Measurements from ENCODE around the gene LRMDA. TPM values are rescaled to one million over a fixed set of nuclear protein-coding genes. Genes with fewer than 3 reads are reported as not detected.

LRMDA gene
- total RNA-seq, 1 donor from 2014 or later: not detected

DNA sequence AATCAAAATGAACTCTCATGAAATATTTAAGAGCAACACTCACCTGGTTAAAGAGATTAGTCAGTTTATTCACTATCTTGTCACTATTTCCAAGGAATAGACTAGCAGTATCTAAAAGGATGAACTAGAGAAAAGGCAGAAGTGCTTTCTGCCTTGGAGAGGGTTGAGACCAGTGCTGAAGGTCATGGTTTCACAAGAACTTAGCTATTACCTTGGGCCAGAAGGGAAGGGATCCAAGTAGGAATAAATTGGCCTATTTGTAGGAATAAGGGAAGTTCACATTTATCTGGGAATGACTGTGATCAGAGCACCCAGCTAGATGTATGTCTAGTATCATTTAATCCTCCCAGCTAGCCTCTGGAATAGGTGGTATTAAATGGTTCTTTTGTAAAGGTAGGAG lies 347.2 kb downstream of the LRMDA start:
- Mint-ChIP-seq H3K36me3 (ENCODE audit: low read depth) (no peaks in the 10 kb centered on the region), H3K4me3 (no peak overlapping the region), H3K27ac (no peak overlapping the region), H3K27me3 (peaks cover 7% of the 10 kb centered on the region), H3K9me3 (peaks cover 1% of the 10 kb centered on the region), H3K4me1 (no peaks in the 10 kb centered on the region)
- DNase-seq: no peak
- intact Hi-C loops (cut with micrococcal nuclease): no loop called here

DNA sequence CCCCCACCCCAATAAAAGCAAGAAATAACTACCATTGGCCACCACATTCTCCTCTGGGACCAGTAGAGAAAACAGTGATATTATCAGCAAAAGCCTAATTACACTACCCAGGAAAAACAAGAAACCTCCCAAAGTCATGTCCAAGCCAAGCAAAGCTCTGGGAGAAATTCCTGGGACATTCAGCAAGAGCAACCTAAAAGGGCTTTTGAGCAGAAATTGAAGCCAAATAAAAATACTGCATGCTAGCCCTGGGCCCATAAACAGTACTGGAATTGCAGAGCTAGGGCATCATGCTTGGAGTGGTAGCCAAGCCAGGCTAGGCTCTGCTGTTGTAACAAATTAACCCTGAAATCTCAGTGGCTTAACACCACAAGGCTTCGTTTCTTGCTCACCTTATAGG lies 347.9 kb downstream of the LRMDA start:
- no peaks in the 10 kb centered on the region for H3K36me3 Mint-ChIP-seq (ENCODE audit: low read depth)
- H3K4me3 Mint-ChIP-seq: no peak overlapping the region
- H3K27me3 Mint-ChIP-seq: peaks cover 7% of the 10 kb centered on the region
- intact Hi-C loops (cut with micrococcal nuclease): no loop called here
- no peaks in the 10 kb centered on the region for H3K9me3 Mint-ChIP-seq
- H3K27ac Mint-ChIP-seq: no peak overlapping the region
- DNase-seq: no peak
- no peaks in the 10 kb centered on the region for H3K4me1 Mint-ChIP-seq

DNA sequence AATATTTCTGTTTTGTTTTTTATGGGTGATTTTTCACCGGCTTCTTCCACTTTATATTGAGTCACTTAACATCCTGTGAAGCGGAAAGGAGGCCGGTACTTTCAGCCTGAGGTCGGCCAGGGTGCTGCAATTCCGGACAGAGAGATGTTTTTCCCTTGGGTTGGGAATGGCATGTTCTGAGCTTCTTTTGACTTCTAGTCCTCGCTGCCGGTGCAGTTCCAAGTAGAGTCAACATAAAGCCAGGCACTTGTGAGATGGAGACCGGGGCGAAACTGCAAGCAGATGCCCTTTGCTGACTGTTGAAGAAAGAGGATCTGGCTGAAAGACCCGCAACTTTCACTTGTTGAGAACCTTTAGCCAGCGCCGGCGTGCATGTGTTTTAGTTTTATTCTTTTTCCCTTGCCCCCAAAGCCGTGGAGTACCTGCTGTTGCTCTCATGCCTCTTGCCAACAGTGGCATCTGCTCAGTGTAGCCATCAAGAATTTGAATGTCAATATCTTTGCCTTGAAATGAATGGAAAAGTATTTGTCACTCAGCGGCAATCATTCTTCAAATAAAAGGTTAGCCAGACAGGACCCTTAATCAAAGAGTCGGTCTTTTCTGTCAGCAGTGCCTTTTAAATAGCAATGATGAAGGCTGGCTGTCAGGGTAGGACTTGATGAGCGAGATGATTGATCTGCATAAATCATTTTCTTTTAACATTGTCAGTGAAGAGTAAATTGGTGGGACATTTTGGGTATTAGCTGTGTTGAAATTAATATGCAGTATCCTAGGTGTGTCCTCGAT lies 351.2 kb downstream of the LRMDA start:
- intact Hi-C loops (cut with micrococcal nuclease): no loop called here
- DNase-seq: no peak
- H3K4me1 Mint-ChIP-seq: no peaks in the 10 kb centered on the region
- no peaks in the 10 kb centered on the region for H3K9me3 Mint-ChIP-seq
- no peak overlapping the region for H3K4me3 Mint-ChIP-seq
- no peaks in the 10 kb centered on the region for H3K36me3 Mint-ChIP-seq (ENCODE audit: low read depth)
- H3K27me3 Mint-ChIP-seq: peaks cover 7% of the 10 kb centered on the region
- H3K27ac Mint-ChIP-seq: no peak overlapping the region

DNA sequence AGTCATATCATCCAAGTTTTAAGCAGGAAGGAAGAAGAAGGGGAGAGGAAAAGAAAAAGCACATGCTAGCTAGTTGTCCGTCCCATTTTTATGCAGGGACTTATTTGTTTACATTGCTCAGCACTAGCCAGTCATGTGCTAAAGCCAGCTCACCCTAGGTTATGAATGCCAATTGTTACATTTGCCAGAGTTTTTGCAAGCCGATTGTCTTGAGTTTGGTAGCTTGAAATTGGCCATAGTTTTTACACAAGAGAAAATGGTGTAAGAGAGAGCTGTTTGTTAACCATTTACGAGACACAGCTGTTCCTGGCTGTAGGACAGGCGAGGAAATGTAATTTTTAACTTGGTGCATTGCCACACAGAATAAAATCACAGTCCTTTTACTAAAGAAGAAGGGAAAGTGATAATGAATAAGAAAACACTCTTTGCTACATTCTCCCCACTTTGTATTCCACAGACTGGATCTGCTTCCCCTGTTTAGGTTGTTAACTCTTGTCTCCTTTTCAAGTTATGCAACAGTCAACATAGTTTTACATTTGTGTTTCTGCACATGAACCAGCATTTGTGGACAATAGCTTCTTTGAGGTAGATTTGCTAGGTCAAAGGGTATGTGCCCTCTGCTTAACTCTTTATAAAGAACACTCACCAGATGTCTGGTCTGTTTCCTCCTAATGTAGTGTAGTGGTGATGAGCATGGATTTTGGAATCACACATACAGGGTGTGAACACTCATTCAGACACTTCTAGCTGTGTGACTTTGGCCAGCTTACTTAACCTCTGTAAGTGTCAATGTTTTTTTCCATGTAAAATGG lies 357.2 kb downstream of the LRMDA start:
- H3K4me3 Mint-ChIP-seq: no peak overlapping the region
- H3K36me3 Mint-ChIP-seq (ENCODE audit: low read depth): no peaks in the 10 kb centered on the region
- no peak overlapping the region for H3K27ac Mint-ChIP-seq
- H3K4me1 Mint-ChIP-seq: no peaks in the 10 kb centered on the region
- no peaks in the 10 kb centered on the region for H3K9me3 Mint-ChIP-seq
- intact Hi-C loops (cut with micrococcal nuclease): no loop called here
- no peaks in the 10 kb centered on the region for H3K27me3 Mint-ChIP-seq
- no peak for DNase-seq

DNA sequence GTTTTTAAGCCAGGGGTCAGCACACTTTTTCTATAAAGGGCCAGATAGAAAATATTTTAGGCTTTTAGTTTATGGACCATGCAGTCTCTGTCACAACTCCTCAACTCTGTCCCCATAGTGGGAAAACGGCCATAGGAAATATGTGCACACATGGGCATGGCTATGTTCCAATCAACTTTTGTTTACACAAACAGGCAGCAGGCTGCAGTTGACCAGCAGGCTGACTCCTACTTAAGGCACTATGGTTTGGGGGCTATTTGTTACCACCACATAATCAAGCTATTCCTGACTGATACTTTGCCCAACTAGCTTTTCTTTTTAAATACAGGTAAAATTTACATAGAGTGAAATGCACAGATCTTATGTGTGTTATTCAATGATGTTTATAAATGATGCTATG lies 362.4 kb downstream of the LRMDA start:
- Mint-ChIP-seq H3K27ac (no peak overlapping the region), H3K9me3 (no peaks in the 10 kb centered on the region), H3K4me3 (no peak overlapping the region), H3K4me1 (no peaks in the 10 kb centered on the region), H3K27me3 (no peaks in the 10 kb centered on the region), H3K36me3 (ENCODE audit: low read depth) (no peaks in the 10 kb centered on the region)
- no peak for DNase-seq
- intact Hi-C loops (cut with micrococcal nuclease): no loop called here

DNA sequence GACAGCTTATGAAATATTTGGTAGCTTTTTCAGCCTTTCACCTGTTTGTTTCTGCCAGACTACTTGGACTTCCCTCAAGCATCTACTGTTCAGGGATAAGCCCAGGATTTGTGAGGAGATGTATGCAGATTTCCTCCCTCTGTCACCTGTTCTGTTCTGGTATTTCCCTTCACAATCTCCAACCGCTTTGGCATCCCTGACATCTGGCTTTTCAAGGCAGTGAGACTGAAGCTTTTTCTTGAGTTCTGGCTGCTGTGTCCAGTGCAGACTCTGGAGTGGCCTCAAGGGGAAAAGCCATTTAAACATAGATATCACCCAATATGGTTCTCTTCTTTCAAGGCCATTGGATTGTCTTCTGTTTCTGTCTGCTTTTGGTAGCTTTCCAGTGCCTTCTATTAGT lies 369.7 kb downstream of the LRMDA start:
- no peak for DNase-seq
- H3K27me3 Mint-ChIP-seq: no peaks in the 10 kb centered on the region
- intact Hi-C loops (cut with micrococcal nuclease): no loop called here
- H3K4me3 Mint-ChIP-seq: no peak overlapping the region
- no peaks in the 10 kb centered on the region for H3K36me3 Mint-ChIP-seq (ENCODE audit: low read depth)
- H3K27ac Mint-ChIP-seq: no peak overlapping the region
- no peaks in the 10 kb centered on the region for H3K4me1 Mint-ChIP-seq
- H3K9me3 Mint-ChIP-seq: no peaks in the 10 kb centered on the region

DNA sequence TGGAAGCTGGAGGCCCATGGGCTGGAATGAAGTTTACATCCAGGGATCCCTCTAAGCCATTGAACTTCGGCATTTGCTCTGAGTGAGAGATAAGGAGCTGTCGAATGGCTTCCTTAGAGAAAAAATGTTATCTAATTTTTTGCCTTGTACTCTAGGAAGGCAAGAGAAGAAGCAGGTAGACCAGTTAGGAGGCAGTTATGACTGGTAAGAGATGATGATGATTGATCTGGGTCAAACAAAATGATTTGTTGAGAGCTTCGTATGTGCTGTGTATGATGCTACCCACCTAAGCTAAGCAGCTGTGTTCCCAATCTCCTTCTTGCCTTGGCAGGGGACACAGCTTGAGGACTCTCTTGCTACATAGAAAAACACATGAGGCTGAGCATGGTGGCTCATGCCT lies 370.2 kb downstream of the LRMDA start:
- intact Hi-C loops (cut with micrococcal nuclease): no loop called here
- H3K9me3 Mint-ChIP-seq: no peaks in the 10 kb centered on the region
- DNase-seq: no peak
- H3K27ac Mint-ChIP-seq: no peak overlapping the region
- H3K4me3 Mint-ChIP-seq: no peak overlapping the region
- H3K36me3 Mint-ChIP-seq (ENCODE audit: low read depth): no peaks in the 10 kb centered on the region
- H3K4me1 Mint-ChIP-seq: no peaks in the 10 kb centered on the region
- H3K27me3 Mint-ChIP-seq: no peaks in the 10 kb centered on the region

DNA sequence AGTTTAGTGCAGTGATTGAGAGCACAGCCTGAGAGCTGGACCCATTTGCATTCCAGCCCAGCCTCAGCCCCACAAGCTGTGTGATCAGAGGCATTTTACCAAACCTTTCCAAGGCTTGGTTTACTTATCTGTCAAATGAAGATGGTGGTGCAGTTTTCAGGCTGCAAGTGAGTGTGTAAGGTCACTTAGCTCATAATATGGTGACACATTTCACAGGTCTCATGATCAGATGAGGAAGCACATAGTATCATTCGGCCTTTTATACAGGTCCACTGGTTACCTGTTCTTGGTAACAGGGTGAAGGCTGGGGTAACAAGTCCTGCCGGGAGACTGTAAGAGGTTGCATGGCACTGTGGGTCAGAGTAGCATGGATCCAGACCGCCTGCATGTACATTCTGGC lies 371.7 kb downstream of the LRMDA start:
- H3K27me3 Mint-ChIP-seq: no peaks in the 10 kb centered on the region
- H3K36me3 Mint-ChIP-seq (ENCODE audit: low read depth): no peaks in the 10 kb centered on the region
- no peak for DNase-seq
- no peak overlapping the region for H3K4me3 Mint-ChIP-seq
- H3K27ac Mint-ChIP-seq: no peak overlapping the region
- intact Hi-C loops (cut with micrococcal nuclease): no loop called here
- no peaks in the 10 kb centered on the region for H3K9me3 Mint-ChIP-seq
- H3K4me1 Mint-ChIP-seq: no peaks in the 10 kb centered on the region

DNA sequence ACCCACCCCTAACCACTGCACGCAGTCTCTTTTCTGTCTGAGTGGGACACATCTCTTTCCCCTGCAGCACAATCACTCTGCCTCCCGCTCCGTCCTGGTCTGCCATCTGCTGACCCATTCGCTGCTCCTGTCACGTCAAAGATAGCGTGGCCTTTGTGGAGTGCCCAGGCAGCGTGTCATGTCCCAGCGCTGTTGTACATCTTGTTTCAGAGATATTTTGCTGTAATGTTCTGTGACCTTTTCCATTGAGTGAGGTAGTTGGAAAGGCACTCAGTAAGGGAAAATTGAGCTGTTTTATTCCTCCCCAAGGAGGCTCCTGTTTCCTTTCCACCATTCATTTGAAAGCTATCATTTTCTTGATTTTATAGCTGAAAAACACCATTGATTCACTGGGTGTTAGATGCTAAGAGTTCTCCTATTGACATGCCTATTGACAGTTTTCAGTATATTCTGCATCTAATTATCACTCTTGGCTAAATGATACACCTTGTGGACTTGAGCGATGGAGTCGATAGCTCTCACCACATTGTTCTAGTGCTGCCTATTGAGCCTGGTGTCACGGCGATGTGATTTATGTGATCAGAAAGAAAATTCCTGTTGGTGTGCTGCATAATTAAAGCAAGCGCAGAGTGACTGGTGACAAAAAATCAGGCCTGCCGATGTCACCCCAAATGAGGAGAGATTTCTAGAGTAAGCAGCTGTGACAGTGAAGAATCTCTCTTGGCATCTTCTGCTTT lies 372.6 kb downstream of the LRMDA start:
- no peaks in the 10 kb centered on the region for H3K36me3 Mint-ChIP-seq (ENCODE audit: low read depth)
- intact Hi-C loops (cut with micrococcal nuclease): no loop called here
- no peak overlapping the region for H3K27ac Mint-ChIP-seq
- no peak overlapping the region for H3K4me3 Mint-ChIP-seq
- no peak for DNase-seq
- H3K9me3 Mint-ChIP-seq: no peaks in the 10 kb centered on the region
- H3K4me1 Mint-ChIP-seq: no peaks in the 10 kb centered on the region
- H3K27me3 Mint-ChIP-seq: no peaks in the 10 kb centered on the region

DNA sequence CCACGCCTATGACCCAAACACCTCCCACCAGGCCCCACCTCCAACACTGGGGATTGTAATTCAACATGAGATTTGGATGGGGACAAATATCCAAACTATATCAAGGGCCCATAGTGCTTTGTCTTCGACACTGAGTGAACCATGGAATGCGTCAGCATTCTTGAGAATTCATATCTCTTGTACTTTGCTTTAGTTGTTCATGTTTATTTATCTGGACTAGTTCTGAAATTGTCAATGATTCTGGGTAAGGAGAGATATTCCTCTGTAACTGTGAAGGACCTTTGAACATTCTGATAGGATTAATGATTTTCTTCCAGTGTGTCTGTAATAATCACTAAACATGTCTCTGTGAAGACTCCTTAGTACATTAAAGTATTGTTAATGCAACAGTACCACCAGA lies 374.8 kb downstream of the LRMDA start:
- H3K4me3 Mint-ChIP-seq: no peak overlapping the region
- no peak for DNase-seq
- no peaks in the 10 kb centered on the region for H3K4me1 Mint-ChIP-seq
- intact Hi-C loops (cut with micrococcal nuclease): no loop called here
- H3K9me3 Mint-ChIP-seq: no peaks in the 10 kb centered on the region
- no peaks in the 10 kb centered on the region for H3K27me3 Mint-ChIP-seq
- H3K27ac Mint-ChIP-seq: no peak overlapping the region
- no peaks in the 10 kb centered on the region for H3K36me3 Mint-ChIP-seq (ENCODE audit: low read depth)

DNA sequence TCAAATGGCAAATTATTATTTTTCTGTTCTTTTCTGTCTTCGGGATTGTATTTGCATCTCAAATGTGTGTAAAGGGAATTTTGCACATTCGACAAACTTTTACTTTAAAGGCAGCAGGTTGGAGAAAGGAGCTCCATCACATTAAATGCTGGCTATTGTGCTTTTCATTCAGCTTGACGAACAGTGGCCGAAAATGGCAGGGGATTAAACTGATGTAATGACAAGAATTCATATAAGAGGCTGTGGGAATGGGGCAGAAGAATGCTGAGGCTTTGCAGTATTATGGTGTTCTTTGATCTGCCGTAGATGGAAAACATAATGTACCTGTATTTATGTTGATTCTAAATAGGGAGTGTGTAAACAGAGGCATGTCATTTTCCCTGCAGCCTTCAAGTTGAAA lies 376.0 kb downstream of the LRMDA start:
- Mint-ChIP-seq H3K27me3 (no peaks in the 10 kb centered on the region), H3K27ac (no peak overlapping the region), H3K36me3 (ENCODE audit: low read depth) (no peaks in the 10 kb centered on the region), H3K4me3 (no peak overlapping the region), H3K9me3 (no peaks in the 10 kb centered on the region), H3K4me1 (no peaks in the 10 kb centered on the region)
- DNase-seq: no peak
- intact Hi-C loops (cut with micrococcal nuclease): no loop called here

DNA sequence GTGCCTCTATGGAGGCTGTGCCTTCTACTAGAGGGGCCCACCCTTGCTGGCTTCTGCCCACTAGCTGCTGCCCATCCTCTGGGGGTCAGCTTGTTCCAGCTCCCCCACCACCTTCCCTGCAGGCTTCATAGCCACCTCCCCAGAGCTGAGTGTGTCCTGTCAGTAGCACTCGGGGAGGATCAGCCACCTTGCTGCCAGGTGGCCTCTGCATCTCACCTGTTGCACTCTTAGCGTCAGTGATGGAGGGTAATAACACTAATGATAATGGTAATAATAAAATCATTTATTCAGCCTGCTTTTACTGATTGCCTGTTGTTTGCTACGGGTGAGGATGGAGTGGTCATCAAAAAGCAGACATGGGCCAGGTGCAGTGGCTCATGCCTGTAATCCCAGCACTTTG lies 377.6 kb downstream of the LRMDA start:
- Mint-ChIP-seq H3K36me3 (ENCODE audit: low read depth) (no peaks in the 10 kb centered on the region), H3K27me3 (no peaks in the 10 kb centered on the region), H3K4me1 (no peaks in the 10 kb centered on the region), H3K9me3 (no peaks in the 10 kb centered on the region), H3K27ac (no peak overlapping the region), H3K4me3 (no peak overlapping the region)
- no peak for DNase-seq
- intact Hi-C loops (cut with micrococcal nuclease): no loop called here

DNA sequence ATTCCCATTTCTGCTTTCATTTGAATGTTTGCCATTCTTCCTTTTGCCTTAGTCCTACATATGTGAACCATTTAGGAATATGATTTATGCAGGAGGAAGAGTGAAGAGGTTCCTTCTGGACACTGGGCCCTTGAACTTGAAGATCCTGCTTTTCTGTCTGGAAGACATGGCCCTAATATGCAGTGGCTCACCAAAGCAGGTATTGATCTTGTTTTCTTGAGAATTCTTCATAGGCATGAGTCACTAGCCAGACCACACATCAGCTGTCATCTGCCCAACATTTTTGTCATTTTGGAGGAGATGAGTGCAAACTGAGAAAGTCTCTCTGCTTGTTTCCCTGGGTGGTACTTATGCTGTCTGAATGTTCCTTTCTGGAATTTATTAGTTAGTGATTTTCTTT lies 382.6 kb downstream of the LRMDA start:
- Mint-ChIP-seq H3K9me3 (no peaks in the 10 kb centered on the region), H3K4me1 (no peaks in the 10 kb centered on the region), H3K27ac (no peak overlapping the region), H3K27me3 (no peaks in the 10 kb centered on the region), H3K36me3 (ENCODE audit: low read depth) (no peaks in the 10 kb centered on the region), H3K4me3 (no peak overlapping the region)
- DNase-seq: no peak
- intact Hi-C loops (cut with micrococcal nuclease): no loop called here

DNA sequence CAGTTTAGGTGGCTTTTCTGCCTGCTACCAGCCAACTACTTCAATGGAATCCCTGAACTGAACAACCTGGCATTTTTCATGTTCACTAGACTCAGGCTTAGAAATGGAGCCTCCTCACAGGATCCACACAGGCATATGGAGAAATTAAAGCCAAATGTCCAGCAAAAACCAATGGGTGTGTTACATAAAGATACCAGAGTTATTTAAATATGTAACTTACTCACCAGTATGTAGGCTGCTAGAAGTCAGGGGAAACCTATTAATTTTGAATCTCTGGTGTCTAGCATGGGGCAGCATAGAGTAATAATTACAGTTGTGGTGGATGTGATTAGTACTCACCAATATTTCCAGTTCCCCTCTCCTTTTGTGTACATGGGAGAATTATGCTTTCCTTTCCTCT lies 383.6 kb downstream of the LRMDA start:
- no peaks in the 10 kb centered on the region for H3K9me3 Mint-ChIP-seq
- no peak overlapping the region for H3K27ac Mint-ChIP-seq
- no peaks in the 10 kb centered on the region for H3K4me1 Mint-ChIP-seq
- H3K27me3 Mint-ChIP-seq: no peaks in the 10 kb centered on the region
- intact Hi-C loops (cut with micrococcal nuclease): no loop called here
- no peaks in the 10 kb centered on the region for H3K36me3 Mint-ChIP-seq (ENCODE audit: low read depth)
- H3K4me3 Mint-ChIP-seq: no peak overlapping the region
- no peak for DNase-seq
